SKM-1 treated with dmso at 0.1 percent for 144 hours (cell line): ENCODE data around the gene SLC6A6.

Source experiments
- DNase-seq: peaks from one replicate; lab custom pipeline; 2025; ENCODE audit not compliant: unreplicated experiment; lab: John Stamatoyannopoulos, UW

SLC6A6 gene

GRCh38 chr3:14536055-14536815, 133.8 kb downstream of the SLC6A6 start:
- DNase-seq = no peak

DNA sequence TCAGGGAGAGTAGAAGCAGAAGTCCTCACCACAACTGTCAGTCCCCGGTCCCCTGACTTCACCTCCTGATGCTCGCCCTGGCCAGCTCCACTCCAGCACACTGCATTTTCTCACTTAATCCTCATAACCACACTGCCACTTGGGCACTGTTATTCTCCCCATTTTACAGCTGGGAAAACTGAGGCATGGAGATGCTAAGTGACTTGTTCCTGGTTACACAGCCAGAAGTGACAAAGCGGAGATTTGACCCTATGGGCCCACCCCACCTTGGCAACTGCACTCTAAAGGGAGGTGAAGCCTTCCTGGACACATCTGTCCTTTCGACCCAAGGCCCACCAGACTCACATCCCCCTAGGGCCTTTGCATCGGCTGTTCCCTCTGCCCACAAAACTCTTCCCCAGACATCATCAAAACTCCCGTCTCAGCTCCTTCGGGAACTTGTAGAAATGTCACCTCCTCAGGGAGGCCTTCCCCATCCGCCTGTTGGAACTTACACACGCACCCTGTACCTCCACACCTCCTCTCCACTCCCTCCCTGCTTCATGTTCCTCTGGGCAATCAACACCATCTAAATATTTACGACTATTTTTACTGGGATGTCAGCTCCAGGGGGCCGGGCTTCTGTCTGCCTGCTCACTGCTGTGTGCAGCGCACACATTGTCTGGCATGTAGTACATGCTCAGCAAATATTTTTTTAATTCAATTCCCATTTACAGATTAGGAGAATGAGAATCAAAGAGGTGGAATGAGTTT, 134.6 kb downstream of the SLC6A6 start:
- DNase-seq = no peak

- no peak for DNase-seq
Measured at GRCh38 chr3:14537590-14538450, 135.4 kb downstream of the SLC6A6 start.

DNA sequence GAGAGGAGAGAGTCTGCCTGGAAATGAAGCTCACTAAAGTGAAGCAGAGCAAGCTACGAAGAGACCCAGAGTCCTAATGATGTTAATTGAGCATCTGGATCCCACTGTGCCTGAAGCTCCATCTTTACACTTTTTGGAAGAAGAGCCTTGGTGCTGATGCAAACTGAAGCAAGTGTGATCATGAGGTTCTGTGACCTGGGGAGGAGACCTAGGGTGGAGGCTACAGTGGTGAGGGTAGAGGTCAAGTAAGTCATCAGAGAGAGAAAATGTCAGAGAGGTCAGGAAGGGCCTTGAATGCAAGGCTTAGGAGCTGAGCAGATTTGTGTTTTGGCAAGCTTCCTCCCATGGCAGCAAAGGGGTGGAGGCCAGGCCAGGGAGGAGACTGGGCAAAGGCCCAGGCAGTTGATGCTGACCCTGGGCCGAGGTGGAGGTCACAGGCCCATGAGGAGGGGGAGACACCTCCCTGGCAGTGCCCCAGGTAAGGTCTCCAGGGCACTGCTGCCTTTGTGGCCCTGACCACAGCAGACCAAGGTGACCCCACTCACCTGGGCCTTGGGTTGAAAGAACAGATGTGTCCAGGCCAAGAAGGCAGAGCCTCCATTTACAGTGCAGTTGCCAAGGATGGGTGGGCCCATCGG, 136.2 kb downstream of the SLC6A6 start:
- no peak for DNase-seq
